Measurements from ENCODE around the gene FGF23.

DNA sequence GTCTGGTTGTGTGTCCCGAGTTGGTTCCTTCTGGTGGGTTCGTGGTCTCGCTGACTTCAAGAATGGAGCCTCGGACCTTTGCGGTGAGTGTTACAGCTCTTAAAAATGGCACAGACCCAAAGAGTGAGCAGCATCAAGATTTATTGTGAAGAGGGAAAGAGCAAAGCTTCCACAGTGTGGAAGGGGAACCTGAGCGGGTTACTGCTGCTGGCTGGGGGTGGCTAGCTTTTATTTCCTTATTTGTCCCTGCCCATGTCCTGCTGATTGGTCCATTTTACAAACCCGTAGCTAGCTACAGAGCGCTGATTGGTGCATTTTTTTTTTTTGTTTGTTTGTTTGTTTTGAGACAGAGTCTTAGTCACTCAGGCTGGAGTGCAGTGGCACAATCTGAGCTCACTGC lies 36.8 kb upstream of the FGF23 start:
- TF ChIP-seq, protein P1, sequence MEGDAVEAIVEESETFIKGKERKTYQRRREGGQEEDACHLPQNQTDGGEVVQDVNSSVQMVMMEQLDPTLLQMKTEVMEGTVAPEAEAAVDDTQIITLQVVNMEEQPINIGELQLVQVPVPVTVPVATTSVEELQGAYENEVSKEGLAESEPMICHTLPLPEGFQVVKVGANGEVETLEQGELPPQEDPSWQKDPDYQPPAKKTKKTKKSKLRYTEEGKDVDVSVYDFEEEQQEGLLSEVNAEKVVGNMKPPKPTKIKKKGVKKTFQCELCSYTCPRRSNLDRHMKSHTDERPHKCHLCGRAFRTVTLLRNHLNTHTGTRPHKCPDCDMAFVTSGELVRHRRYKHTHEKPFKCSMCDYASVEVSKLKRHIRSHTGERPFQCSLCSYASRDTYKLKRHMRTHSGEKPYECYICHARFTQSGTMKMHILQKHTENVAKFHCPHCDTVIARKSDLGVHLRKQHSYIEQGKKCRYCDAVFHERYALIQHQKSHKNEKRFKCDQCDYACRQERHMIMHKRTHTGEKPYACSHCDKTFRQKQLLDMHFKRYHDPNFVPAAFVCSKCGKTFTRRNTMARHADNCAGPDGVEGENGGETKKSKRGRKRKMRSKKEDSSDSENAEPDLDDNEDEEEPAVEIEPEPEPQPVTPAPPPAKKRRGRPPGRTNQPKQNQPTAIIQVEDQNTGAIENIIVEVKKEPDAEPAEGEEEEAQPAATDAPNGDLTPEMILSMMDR (IDR thresholded peaks at IDR 0.05): no peak
- no peak for TF ChIP-seq ZFX (IDR thresholded peaks at IDR 0.05; ENCODE audit: borderline replicate concordance)

All from 22Rv1 (cell line).